OCI-LY7 (cell line): ENCODE measurements around the gene CNOT10. TPM values are rescaled to one million over a fixed set of nuclear protein-coding genes. Genes with fewer than 3 reads are reported as not detected.
A peak's percentile ranks its signal among the peaks of the same experiment; 100 is the strongest.

Experiments
- BruUV-seq: library from RNA; stranded (reverse); fragments of 400-500 nt; replicated peaks from 2 replicates; lab custom pipeline; 2021; lab: Mats Ljungman, UMichigan
- CTCF ChIA-PET: fragments of 300-600 bp; sonication (Branson Sonifier 250); formaldehyde crosslinking; loops from one replicate; lab custom pipeline; 2022; ENCODE audit warnings: antibody characterized with exemption; ENCODE audit not compliant: unreplicated experiment; lab: Charles Lee
- POLR2A ChIA-PET: fragments of 300-600 bp; sonication (Branson Sonifier 250); formaldehyde crosslinking; loops from one replicate; lab custom pipeline; 2022; ENCODE audit warnings: antibody characterized with exemption; lab: Charles Lee
- DNase-seq: peaks from one replicate; pipeline ENCODE4 v3.0.0-alpha.2; 2015; ENCODE audit warnings: low spot score
- H2AFZ ChIP-seq: fragments of 200-600 bp; sonication (generic), shearing (Covaris generic); 2 replicates; pipeline ENCODE4 v1.6.1; 2014; ENCODE audit warnings: mild to moderate bottlenecking, antibody characterized with exemption, low read length, moderate library complexity
- H3K27ac ChIP-seq: fragments of 200-600 bp; sonication (generic); 2 replicates; pipeline ENCODE4 v1.5.1; 2014; ENCODE audit warnings: mixed run types, low read depth, mild to moderate bottlenecking, moderate library complexity, low read length, inconsistent platforms; ENCODE audit not compliant: poor library complexity, severe bottlenecking
- H3K36me3 ChIP-seq: fragments of 200-600 bp; sonication (generic); 2 replicates; pipeline ENCODE4 v1.6.1; 2014; ENCODE audit warnings: mild to moderate bottlenecking, antibody characterized with exemption, low read length, moderate library complexity, mixed read lengths; ENCODE audit not compliant: insufficient read depth
- H3K4me1 ChIP-seq: fragments of 200-600 bp; sonication (generic); 2 replicates; pipeline ENCODE4 v1.5.1; 2014; ENCODE audit warnings: mild to moderate bottlenecking, low read length; ENCODE audit not compliant: insufficient read depth, poor library complexity, severe bottlenecking
- H3K4me2 ChIP-seq: fragments of 200-600 bp; sonication (generic); 2 replicates; pipeline ENCODE4 v1.6.1; 2014; ENCODE audit warnings: mild to moderate bottlenecking, low read length
- H3K4me3 ChIP-seq: fragments of 200-600 bp; sonication (generic); 2 replicates; pipeline ENCODE4 v1.5.1; 2014; ENCODE audit warnings: mild to moderate bottlenecking, low read depth, low read length; ENCODE audit not compliant: poor library complexity, severe bottlenecking
- H3K79me2 ChIP-seq: fragments of 200-600 bp; sonication (generic); 2 replicates; pipeline ENCODE4 v1.6.1; 2016; ENCODE audit warnings: low read depth, mild to moderate bottlenecking, low read length, moderate library complexity, mixed read lengths; ENCODE audit not compliant: insufficient read depth
- H3K9me2 ChIP-seq: fragments of 200-600 bp; sonication (generic); 2 replicates; pipeline ENCODE4 v1.6.1; 2016; ENCODE audit warnings: mild to moderate bottlenecking, low read length, mixed read lengths; ENCODE audit not compliant: insufficient read depth
- H3K9me3 ChIP-seq: fragments of 200-600 bp; sonication (generic); 2 replicates; pipeline ENCODE4 v1.6.1; 2014; ENCODE audit warnings: mild to moderate bottlenecking, mixed run types, low read length, mixed read lengths
- H4K20me1 ChIP-seq: fragments of 200-600 bp; sonication (generic); 2 replicates; pipeline ENCODE4 v1.6.1; 2014; ENCODE audit warnings: mild to moderate bottlenecking, antibody characterized with exemption, low read length, moderate library complexity, mixed read lengths; ENCODE audit not compliant: insufficient read depth
- CTCF ChIP-seq: fragments of 200-600 bp; sonication (generic); conservative IDR thresholded peaks from 2 replicates; pipeline ENCODE4 v1.5.1; 2014; ENCODE audit warnings: mild to moderate bottlenecking, antibody characterized with exemption, low read length, moderate library complexity, mixed read lengths
- EZH2phosphoT487 ChIP-seq: fragments of 200-600 bp; sonication (generic); IDR thresholded peaks from 2 replicates; pipeline ENCODE4 v1.6.1; 2018; ENCODE audit warnings: low read depth, borderline replicate concordance, mild to moderate bottlenecking, mixed run types, antibody characterized with exemption, low read length, moderate library complexity, mixed read lengths
- intact Hi-C: fragments of 100-400 bp; cut with micrococcal nuclease; formaldehyde crosslinking; loops from one replicate; pipeline ENCODE4 v1.10.0; 2022; ENCODE audit not compliant: unreplicated experiment
- total RNA-seq, 2 experiments: library from RNA; depleted of rRNA in 1 of 2; stranded (reverse); fragments of >200 nt in 1 of 2; shearing (Covaris generic) in 1 of 2; gene quantifications; 2 replicates each; pipeline ENCODE4 v1.2.3, GENCODE V29; 2014 to 2022

CNOT10 gene
- total RNA-seq, 2 experiments from 2014 or later: 56.1 to 60.3 TPM

- Histone ChIP-seq H3K4me3 (no peak overlapping the region), H3K9me3 (no peaks in the 10 kb centered on the region), H3K9me2 (no peaks in the 10 kb centered on the region), H3K36me3 (peaks cover 69% of the 10 kb centered on the region), H3K79me2 (no peaks in the 10 kb centered on the region), H3K4me1 (no peaks in the 10 kb centered on the region), H3K27ac (no peak overlapping the region), H2AFZ (no peak overlapping the region), H3K4me2 (no peak overlapping the region), H4K20me1 (no peaks in the 10 kb centered on the region)
- intact Hi-C loops: no loop called here
- no TSS peak for BruUV-seq
- POLR2A ChIA-PET: interaction anchor here (0.6 to 1.0 kb wide), 2 partner anchors 15 to 623 kb away, joined by 3 read pairs; no protein-coding TSS in a partner anchor
- TF ChIP-seq EZH2phosphoT487 (no peak), CTCF (no peak)
- no peak for DNase-seq
- CTCF ChIA-PET: no interaction called here
Measured at GRCh38 chr3:32719931-32720330, 34.9 kb downstream of the CNOT10 start.

- DNase-seq: no peak
- no peaks in the 10 kb centered on the region for H3K79me2 ChIP-seq
- POLR2A ChIA-PET: no interaction called here
- H2AFZ ChIP-seq: no peak overlapping the region
- CTCF ChIA-PET: no interaction called here
- H3K36me3 ChIP-seq: peaks cover 60% of the 10 kb centered on the region
- no peak overlapping the region for H3K4me3 ChIP-seq
- H3K27ac ChIP-seq: no peak overlapping the region
- no TSS peak for BruUV-seq
- no peaks in the 10 kb centered on the region for H3K9me3 ChIP-seq
- H3K4me2 ChIP-seq: no peak overlapping the region
- intact Hi-C loops: no loop called here
- TF ChIP-seq CTCF: no peak
- no peak for TF ChIP-seq EZH2phosphoT487
- no peaks in the 10 kb centered on the region for H3K9me2 ChIP-seq
- H3K4me1 ChIP-seq: no peaks in the 10 kb centered on the region
- H4K20me1 ChIP-seq: no peaks in the 10 kb centered on the region
Measured at GRCh38 chr3:32725721-32726120, 40.7 kb downstream of the CNOT10 start.

DNA sequence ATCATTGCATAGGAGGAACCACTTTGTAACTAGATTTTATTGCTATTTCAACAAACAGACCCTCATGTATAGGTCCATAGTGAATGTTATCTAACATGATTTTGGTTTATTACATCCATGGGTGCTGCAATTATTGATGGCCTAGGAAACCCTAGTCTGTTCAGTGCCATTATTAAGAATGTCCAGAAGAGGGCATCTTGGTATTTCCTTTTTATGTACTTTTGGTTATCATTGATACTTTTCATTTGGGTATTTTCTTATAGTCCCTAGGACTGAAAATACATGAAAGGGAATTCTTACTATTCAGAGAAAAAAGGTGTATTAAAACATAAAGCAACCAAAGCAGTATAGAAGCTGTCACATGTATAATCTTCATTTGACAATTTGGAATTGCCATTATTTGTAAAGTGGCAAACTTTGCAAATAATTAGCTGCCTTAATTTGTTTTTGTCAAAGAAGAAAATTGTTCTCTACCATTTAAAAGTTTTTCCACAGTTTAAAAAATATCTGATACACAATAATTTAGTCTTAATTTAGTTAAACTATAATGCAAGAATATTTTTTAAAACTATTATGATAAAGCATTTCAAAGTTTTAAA, 48.7 kb downstream of the CNOT10 start:
- no peaks in the 10 kb centered on the region for H3K9me3 ChIP-seq
- CTCF ChIA-PET: no interaction called here

More for the DNA sequence above, 48.7 kb downstream of the CNOT10 start:
- no peaks in the 10 kb centered on the region for H3K79me2 ChIP-seq
- no peak overlapping the region for H2AFZ ChIP-seq
- TF ChIP-seq EZH2phosphoT487 (no peak), CTCF (peak; percentile 82)
- no peaks in the 10 kb centered on the region for H4K20me1 ChIP-seq
- BruUV-seq: no TSS peak
- H3K4me2 ChIP-seq: no peak overlapping the region
- H3K9me2 ChIP-seq: no peaks in the 10 kb centered on the region
- peak; percentile 44 for DNase-seq
- intact Hi-C loops: loop anchor here (1.0 to 10.0 kb wide), 3 partner anchors 48 to 341 kb away; no protein-coding TSS in a partner anchor
- H3K4me3 ChIP-seq: no peak overlapping the region
- POLR2A ChIA-PET: no interaction called here
- peaks cover 74% of the 10 kb centered on the region for H3K36me3 ChIP-seq
- H3K4me1 ChIP-seq: no peaks in the 10 kb centered on the region
- H3K27ac ChIP-seq: no peak overlapping the region
